HG03159 (cell line): ENCODE results near the gene RBP5.

Source experiments
- ATAC-seq: cut with Tn5 transposase; IDR thresholded peaks from one replicate; pipeline ENCODE4 v1.9.1; 2021; ENCODE audit warnings: mild to moderate bottlenecking, moderate library complexity; ENCODE audit not compliant: unreplicated experiment

RBP5 gene

DNA sequence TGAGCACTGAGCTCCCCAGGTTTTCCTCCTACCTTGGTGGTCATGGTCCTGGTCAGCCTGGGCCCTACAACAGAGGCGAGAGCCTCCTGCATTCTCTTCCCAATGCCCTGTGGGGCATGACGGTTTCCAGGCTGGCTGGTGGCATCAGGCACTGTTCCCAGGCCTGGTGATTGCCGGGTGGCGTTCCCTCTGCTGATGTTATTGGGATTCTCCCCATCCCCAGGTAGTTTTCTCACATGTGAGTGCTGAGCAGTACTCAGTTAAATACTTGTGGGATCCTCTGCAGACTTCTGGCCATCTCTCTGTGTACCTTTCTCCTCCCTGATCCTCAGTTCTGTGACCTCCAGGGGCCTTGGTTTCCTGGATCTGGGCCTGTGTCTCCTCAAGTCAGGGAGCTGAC lies 52.2 kb downstream of the RBP5 start:
- no peak for ATAC-seq

GRCh38 chr12:7075939-7076338 lies 52.8 kb downstream of the RBP5 start:
- no peak for ATAC-seq

- ATAC-seq = no peak
Observed at GRCh38 chr12:7075518-7075917, 53.2 kb downstream of the RBP5 start.

- ATAC-seq = no peak
Observed at GRCh38 chr12:7073946-7074345, 54.7 kb downstream of the RBP5 start.
